GM21381 (cell line): ENCODE measurements around the gene AADACL2.

Experiments
- ATAC-seq: cut with Tn5 transposase; IDR thresholded peaks from one replicate; pipeline ENCODE4 v1.9.1; 2021; ENCODE audit warnings: mild to moderate bottlenecking, moderate library complexity; ENCODE audit not compliant: unreplicated experiment

The AADACL2 gene

GRCh38 chr3:151733613-151734012 lies at the start of gene AADACL2:
AADACL2 (plus strand) TSS chr3:151733927; CDS start chr3:151734036, 109 bp downstream.
- no peak for ATAC-seq

GRCh38 chr3:151684094-151684493 lies 49.6 kb upstream of the AADACL2 start:
- ATAC-seq: no peak

- no peak for ATAC-seq
Measured at GRCh38 chr3:151686257-151686656, 47.5 kb upstream of the AADACL2 start.

- ATAC-seq: no peak
Measured at GRCh38 chr3:151687076-151687475, 46.7 kb upstream of the AADACL2 start.

GRCh38 chr3:151688571-151688970 lies 45.2 kb upstream of the AADACL2 start:
- no peak for ATAC-seq

- ATAC-seq: no peak
Measured at GRCh38 chr3:151690645-151691044, 43.1 kb upstream of the AADACL2 start.

- no peak for ATAC-seq
Measured at GRCh38 chr3:151697496-151697895, 36.2 kb upstream of the AADACL2 start.

GRCh38 chr3:151707216-151707615 lies 26.5 kb upstream of the AADACL2 start:
- ATAC-seq: no peak

- ATAC-seq: no peak
Measured at GRCh38 chr3:151708868-151709267, 24.9 kb upstream of the AADACL2 start.

GRCh38 chr3:151709847-151710246 lies 23.9 kb upstream of the AADACL2 start:
- no peak for ATAC-seq

- no peak for ATAC-seq
Measured at GRCh38 chr3:151721294-151721693, 12.4 kb upstream of the AADACL2 start.

GRCh38 chr3:151722856-151723255 lies 10.9 kb upstream of the AADACL2 start:
- no peak for ATAC-seq

- no peak for ATAC-seq
Measured at GRCh38 chr3:151724576-151725562, 8.9 kb upstream of the AADACL2 start.

GRCh38 chr3:151726016-151726415 lies 7.7 kb upstream of the AADACL2 start:
- no peak for ATAC-seq

- ATAC-seq: no peak
Measured at GRCh38 chr3:151732861-151733260, 866 bp upstream of the AADACL2 start.

- ATAC-seq: no peak
Measured at GRCh38 chr3:151740581-151740980, 6.9 kb downstream of the AADACL2 start.

GRCh38 chr3:151743855-151744254 lies 10.1 kb downstream of the AADACL2 start:
- no peak for ATAC-seq

- ATAC-seq: no peak
Measured at GRCh38 chr3:151750181-151750580, 16.5 kb downstream of the AADACL2 start.

GRCh38 chr3:151750678-151751077 lies 17.0 kb downstream of the AADACL2 start:
- no peak for ATAC-seq

GRCh38 chr3:151751161-151751560 lies 17.4 kb downstream of the AADACL2 start:
- ATAC-seq: no peak

- ATAC-seq: no peak
Measured at GRCh38 chr3:151753846-151754245, 20.1 kb downstream of the AADACL2 start.

GRCh38 chr3:151761581-151761980 lies 27.9 kb downstream of the AADACL2 start:
- no peak for ATAC-seq
